HEK293 (cell line): ENCODE measurements around the gene CCDC170.

Experiments used
- CTCF ChIP-seq: fragments of 450-650 bp; formaldehyde crosslinking; IDR thresholded peaks from 2 replicates; pipeline ENCODE4 v1.5.1; 2016; ENCODE audit warnings: missing biosample characterization, missing genetic modification characterization
- KLF10 ChIP-seq: fragments of 450-650 bp; IDR thresholded peaks from 2 replicates; pipeline ENCODE4 v1.5.1; 2018; ENCODE audit warnings: missing biosample characterization, mild to moderate bottlenecking, missing genetic modification characterization
- TCF7L2 ChIP-seq: IDR thresholded peaks from 2 replicates; pipeline ENCODE4 v1.6.1; 2011; ENCODE audit warnings: low read depth, mild to moderate bottlenecking, inconsistent platforms, low read length, moderate library complexity, borderline replicate concordance
- ZBTB49 ChIP-seq: fragments of 450-650 bp; formaldehyde crosslinking; IDR thresholded peaks from 2 replicates; pipeline ENCODE4 v1.5.1; 2016; ENCODE audit warnings: missing biosample characterization, missing genetic modification characterization, low read depth
- ZIC2 ChIP-seq: fragments of 450-650 bp; formaldehyde crosslinking; IDR thresholded peaks from 2 replicates; pipeline ENCODE4 v1.5.1; 2016; ENCODE audit warnings: missing biosample characterization, missing genetic modification characterization

DNA sequence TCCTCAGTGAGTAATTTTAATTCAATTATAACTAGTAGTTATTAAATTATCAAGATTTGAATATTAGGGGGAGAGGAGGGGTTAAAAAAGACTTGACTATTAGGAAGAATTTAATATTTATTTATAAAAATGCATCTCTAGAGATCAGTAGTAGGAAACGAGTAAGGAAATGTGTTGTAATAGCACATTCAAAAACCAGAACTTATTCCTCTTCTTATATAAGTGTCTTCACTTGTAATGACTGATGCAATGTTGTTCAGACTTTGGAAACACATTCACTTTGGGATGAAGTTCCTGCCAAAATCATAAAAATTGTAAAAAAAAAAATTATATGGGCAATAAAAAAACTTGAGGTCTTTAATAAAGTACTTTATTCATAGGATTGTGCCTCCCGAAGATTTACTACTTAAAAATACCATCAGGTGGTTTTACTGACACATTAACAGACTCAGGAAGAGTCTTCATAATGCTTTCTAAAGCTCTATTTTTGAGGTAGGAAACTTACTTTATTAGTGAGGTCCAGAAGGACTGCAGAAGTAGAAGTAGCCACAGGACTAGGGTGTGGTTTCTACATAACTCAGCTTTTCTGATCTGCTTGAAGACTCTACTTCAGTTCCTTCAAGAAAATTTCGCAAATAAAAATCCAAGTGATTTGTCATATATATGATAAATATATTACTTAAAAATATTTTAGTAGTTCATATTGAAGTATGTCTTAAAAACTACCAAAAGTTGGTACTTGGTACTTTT, 59.8 kb downstream of the CCDC170 start:
- TF ChIP-seq ZIC2 (no peak), ZBTB49 (tag by site-specific recombination) (no peak), CTCF (no peak), KLF10 (tag by site-specific recombination) (no peak), TCF7L2 (no peak)
